ENCODE measurements around the gene FKBP14. TPM values are rescaled to one million over a fixed set of nuclear protein-coding genes. Genes with fewer than 3 reads are reported as not detected.

FKBP14 gene
- total and polyA plus RNA-seq, 9 of the 15 experiments (the other 6 are each of a cell fraction or from before 2014, with no cell fraction given) = 5.3 to 27.9 (median 14.3) TPM

- ChIA-PET CTCF (ENCODE audit: low intra/inter-chr PET ratio) (no interaction called here), POLR2A (no interaction called here)
- Histone ChIP-seq H3K27ac (ENCODE audit: extremely low read depth, low read depth, low read length) (no peak overlapping the region), H3K4me1 (replicated peaks in 1 of 2; ENCODE audit: control insufficient read depth in 2 of 2, insufficient read depth in 2 of 2, low read length in 2 of 2) (peaks cover 2 to 6% of the 10 kb centered on the region in 2 experiments; a peak in 1 of 5 replicates), H3K36me3 (ENCODE audit: control insufficient read depth, insufficient read depth, low read length) (peaks cover 65% of the 10 kb centered on the region), H3K9me1 (ENCODE audit: control insufficient read depth, insufficient read depth, low read length) (no peaks in the 10 kb centered on the region), H3K4me2 (ENCODE audit: insufficient read depth, low read length) (no peak overlapping the region), H3K27me3 (ENCODE audit: control insufficient read depth in 2 of 2, insufficient read depth in 2 of 2, low read length in 2 of 2) (no peaks in the 10 kb centered on the region), H4K20me1 (replicated peaks; ENCODE audit: control insufficient read depth, insufficient read depth, low read length) (no peaks in the 10 kb centered on the region; the same call in 1 of the 2 replicates), H3K79me2 (ENCODE audit: control insufficient read depth, insufficient read depth, low read length) (peaks cover 43% of the 10 kb centered on the region), H3K9ac (ENCODE audit: insufficient read depth in 1 of 2, low read depth in 2 of 2, low read length in 2 of 2) (no peak overlapping the region), H3K9me3 (replicated peaks; ENCODE audit: control insufficient read depth, insufficient read depth, low read depth, low read length) (no peaks in the 10 kb centered on the region), H3K4me3 (no peak overlapping the region), H2AFZ (ENCODE audit: low read depth, low read length) (no peak overlapping the region)
- ATAC-seq (no peak), DNase-seq (ENCODE audit: extremely low read depth in 1 of 4, low spot score in 3 of 4) (no peak), FAIRE-seq (no peak)
- WGBS (ENCODE audit: insufficient coverage, low coverage, missing lambda C conversion rate) = 27% methylated on average over 1 of the region's 1 CpG
- intact Hi-C loops (cut with micrococcal nuclease) (no loop called here), in situ Hi-C loops (cut with MboI) (no loop called here)
- BruUV-seq (replicated peaks) = no TSS peak
- TF ChIP-seq, protein P1, sequence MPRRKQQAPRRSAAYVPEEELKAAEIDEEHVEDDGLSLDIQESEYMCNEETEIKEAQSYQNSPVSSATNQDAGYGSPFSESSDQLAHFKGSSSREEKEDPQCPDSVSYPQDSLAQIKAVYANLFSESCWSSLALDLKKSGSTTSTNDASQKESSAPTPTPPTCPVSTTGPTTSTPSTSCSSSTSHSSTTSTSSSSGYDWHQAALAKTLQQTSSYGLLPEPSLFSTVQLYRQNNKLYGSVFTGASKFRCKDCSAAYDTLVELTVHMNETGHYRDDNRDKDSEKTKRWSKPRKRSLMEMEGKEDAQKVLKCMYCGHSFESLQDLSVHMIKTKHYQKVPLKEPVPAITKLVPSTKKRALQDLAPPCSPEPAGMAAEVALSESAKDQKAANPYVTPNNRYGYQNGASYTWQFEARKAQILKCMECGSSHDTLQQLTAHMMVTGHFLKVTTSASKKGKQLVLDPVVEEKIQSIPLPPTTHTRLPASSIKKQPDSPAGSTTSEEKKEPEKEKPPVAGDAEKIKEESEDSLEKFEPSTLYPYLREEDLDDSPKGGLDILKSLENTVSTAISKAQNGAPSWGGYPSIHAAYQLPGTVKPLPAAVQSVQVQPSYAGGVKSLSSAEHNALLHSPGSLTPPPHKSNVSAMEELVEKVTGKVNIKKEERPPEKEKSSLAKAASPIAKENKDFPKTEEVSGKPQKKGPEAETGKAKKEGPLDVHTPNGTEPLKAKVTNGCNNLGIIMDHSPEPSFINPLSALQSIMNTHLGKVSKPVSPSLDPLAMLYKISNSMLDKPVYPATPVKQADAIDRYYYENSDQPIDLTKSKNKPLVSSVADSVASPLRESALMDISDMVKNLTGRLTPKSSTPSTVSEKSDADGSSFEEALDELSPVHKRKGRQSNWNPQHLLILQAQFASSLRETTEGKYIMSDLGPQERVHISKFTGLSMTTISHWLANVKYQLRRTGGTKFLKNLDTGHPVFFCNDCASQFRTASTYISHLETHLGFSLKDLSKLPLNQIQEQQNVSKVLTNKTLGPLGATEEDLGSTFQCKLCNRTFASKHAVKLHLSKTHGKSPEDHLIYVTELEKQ (CRISPR knock-in tag; IDR thresholded peaks at IDR 0.05) = no peak
- TF ChIP-seq PURB (CRISPR knock-in tag; IDR thresholded peaks at IDR 0.05; ENCODE audit: low read depth) = no peak
- TF ChIP-seq ZNF79 (CRISPR knock-in tag; IDR thresholded peaks at IDR 0.05; ENCODE audit: low read depth) = no peak
- no peak for TF ChIP-seq GABPB1 (CRISPR knock-in tag; IDR thresholded peaks at IDR 0.05)
- TF ChIP-seq ZNF398 (CRISPR knock-in tag; IDR thresholded peaks at IDR 0.05) = no peak
- TF ChIP-seq TEAD2 (tag; IDR thresholded peaks at IDR 0.05) = no peak
- no peak for TF ChIP-seq WHSC1 (IDR thresholded peaks at IDR 0.05; ENCODE audit: low read length)
- TF ChIP-seq MXI1 (IDR thresholded peaks at IDR 0.05; ENCODE audit: low read depth, low read length) = no peak
Measured at GRCh38 chr7:30020535-30020934, 6.0 kb downstream of the FKBP14 start.
